Subcutaneous adipose tissue (tissue), 4 donors: ENCODE measurements around the gene TMEM150C. TPM values are rescaled to one million over a fixed set of nuclear protein-coding genes. Genes with fewer than 3 reads are reported as not detected.

ENCODE experiments used
- total RNA-seq, 4 donors: library from RNA; depleted of rRNA; stranded (reverse); fragments of >200 nt; gene quantifications; one replicate each; pipeline ENCODE4 v1.1.0, GENCODE V29; 2016
- TF ChIP-seq, protein P1 (sequence below): fragments of 450-650 bp; IDR thresholded peaks from one replicate; pipeline ENCODE4 v1.5.1; 2016; ENCODE audit warnings: low read depth, mild to moderate bottlenecking, control low read depth, antibody characterized with exemption, moderate library complexity

Gene TMEM150C
- total RNA-seq, 4 donors from 2014 or later, result 24.6 to 39.9 (median 34.8) TPM

DNA sequence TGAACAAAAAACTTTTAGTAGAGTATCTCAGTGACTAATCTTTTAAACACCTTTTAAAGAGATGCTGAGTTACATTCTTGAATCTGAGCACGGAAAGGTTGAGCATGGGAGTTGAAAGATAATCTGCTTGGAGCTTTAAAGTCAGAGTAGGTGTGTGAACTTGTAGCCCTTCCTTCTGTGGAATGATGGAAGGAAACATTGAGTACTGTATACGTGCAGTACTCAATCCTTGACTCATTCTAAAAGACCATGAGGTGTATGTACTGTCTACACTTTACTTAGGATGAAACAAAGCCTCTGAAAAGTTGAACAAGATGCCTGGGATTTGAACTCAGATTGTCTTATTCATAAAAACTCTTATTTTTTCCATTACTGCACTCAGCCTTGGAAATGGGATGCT, 128.0 kb downstream of the TMEM150C start:
- TF ChIP-seq, protein P1, sequence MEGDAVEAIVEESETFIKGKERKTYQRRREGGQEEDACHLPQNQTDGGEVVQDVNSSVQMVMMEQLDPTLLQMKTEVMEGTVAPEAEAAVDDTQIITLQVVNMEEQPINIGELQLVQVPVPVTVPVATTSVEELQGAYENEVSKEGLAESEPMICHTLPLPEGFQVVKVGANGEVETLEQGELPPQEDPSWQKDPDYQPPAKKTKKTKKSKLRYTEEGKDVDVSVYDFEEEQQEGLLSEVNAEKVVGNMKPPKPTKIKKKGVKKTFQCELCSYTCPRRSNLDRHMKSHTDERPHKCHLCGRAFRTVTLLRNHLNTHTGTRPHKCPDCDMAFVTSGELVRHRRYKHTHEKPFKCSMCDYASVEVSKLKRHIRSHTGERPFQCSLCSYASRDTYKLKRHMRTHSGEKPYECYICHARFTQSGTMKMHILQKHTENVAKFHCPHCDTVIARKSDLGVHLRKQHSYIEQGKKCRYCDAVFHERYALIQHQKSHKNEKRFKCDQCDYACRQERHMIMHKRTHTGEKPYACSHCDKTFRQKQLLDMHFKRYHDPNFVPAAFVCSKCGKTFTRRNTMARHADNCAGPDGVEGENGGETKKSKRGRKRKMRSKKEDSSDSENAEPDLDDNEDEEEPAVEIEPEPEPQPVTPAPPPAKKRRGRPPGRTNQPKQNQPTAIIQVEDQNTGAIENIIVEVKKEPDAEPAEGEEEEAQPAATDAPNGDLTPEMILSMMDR, result no peak

Other genes starting within 250 kb of the TMEM150C start
- 100 to 1,000 TPM in 2 of 4 donors, 10 to 100 TPM in 2; 92.3 to 125 (median 103) TPM for gene HNRNPD, start 188.0 kb downstream of the TMEM150C start, total RNA-seq
- 100 to 1,000 TPM; 135 to 180 (median 155) TPM for gene HNRNPDL, start 131.5 kb downstream of the TMEM150C start, total RNA-seq
- gene ENOPH1, start 131.4 kb downstream of the TMEM150C start, total RNA-seq, result 10 to 100 TPM; 11.5 to 23.1 (median 19.8) TPM
- 1 to 10 TPM; 6.2 to 9.2 (median 7.1) TPM for gene SCD5, start 236.8 kb upstream of the TMEM150C start, total RNA-seq